GM18861 (cell line): ENCODE measurements around the gene RGS9.
"Not testable (repeated sequence)": the region's sequence is repeated elsewhere in the genome, so short reads cannot be mapped to it uniquely, and the experiment has no call there.

ENCODE experiments used
- ATAC-seq: cut with Tn5 transposase; IDR thresholded peaks from one replicate; pipeline ENCODE4 v1.9.1; 2021; ENCODE audit not compliant: unreplicated experiment

RGS9 gene

DNA sequence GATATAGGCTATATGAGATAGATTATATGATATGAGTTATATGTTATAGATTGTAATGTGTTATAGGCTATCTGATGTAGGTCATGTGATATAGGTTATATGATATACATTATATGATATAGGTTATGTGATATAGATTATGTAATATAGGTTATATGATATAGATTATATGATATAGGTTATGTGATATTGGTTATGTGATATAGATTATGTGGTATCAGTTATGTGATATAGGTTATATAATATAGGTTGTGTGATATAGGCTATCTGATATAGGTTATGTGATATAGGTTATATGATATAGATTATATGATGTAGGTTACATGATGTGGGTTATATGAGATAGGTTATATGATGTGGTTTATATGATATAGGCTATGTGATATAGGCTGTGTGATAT is 68.5 kb downstream of the RGS9 start:
- ATAC-seq: no peak

DNA sequence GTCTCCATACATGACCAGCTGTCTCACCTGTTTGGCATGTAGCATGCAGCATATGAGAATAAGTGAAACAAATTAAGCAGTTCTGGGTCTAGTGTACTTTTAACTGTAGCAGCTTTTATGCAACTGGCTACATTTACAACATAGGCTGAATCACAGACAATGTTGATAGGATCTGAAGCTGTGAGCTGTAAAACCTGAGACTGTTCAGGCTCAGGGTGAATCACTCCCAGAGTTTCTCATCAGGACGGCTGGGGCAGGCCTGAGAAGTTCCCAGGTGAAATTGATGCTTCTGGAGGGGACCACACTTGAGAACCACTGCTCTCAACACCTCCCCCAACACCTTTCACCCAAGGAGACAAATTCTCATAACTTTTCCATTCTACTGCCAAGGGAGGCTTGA is 70.3 kb downstream of the RGS9 start:
- not testable (repeated sequence) for ATAC-seq

DNA sequence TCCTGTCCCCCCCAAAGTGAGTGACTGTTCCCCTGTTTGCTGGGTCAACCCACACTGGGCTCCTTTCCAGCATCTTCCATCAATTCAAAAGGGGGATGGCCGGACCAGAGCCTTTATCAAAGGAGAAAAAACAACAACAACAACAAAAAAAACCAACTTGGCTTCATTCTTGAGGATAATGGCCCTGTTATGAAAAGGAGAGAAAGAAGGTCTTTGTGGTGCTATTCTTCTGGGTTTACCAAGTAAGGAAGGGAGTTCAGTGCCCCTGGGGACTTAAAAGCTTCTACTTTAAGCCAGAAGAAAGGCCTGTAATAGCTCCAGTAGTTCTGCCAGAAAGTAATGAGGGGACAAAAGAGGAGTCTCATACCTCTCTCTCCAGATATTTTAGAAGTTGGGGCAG is 71.5 kb downstream of the RGS9 start:
- ATAC-seq: no peak

DNA sequence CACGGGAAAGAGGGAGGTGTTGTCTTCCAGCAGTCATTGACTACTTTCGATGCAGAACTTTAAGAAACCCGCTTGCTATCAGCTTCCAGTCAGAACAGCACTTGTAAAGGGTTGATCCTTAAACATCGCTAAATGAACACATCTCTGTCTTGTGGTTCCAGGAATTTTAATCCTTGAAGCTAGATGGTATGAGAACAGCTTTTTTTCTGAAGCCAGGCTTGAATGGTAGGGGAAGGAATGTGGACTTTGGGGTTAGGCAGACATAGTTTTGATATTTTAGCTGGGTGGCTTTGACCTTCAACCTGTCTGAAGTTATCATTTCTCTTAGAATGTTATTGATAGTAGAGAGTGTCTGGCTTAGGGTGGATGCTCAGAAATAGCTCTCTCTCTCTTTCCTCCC is 81.1 kb downstream of the RGS9 start:
- ATAC-seq: no peak

DNA sequence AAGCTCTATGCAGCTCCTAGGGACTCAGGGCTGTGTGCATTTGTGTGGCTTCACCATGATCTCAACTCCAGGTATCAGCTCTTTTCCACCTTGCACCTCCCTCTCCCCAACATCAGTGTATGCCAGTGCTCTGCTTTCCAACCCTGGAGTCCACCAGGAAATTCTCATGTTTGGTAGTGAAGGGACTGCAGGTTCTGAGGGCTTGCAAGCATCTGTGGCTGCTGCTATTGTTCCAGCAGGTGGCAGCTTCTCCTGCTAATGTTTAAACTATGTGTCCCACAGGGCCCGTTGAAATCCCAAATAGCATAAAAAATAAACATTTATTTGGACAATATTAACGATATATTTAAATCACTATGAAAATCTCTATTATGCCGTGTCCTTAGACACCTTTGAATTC is 82.0 kb downstream of the RGS9 start:
- no peak for ATAC-seq

DNA sequence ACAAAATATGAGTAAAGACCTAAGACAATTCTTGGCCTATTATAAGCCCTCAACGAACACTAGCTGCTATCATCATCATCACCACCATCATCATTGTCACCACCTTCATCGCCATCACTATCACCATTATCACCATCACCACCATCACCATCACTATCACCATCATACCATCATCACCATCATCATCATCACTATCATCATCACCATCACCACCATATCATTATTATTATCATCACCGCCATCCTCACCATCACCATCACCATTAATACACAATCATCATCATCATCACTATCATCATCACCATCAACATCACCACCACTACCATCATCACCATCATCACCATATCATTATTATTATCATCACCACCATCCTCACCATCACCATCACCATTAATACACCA is 82.5 kb downstream of the RGS9 start:
- ATAC-seq: no peak

DNA sequence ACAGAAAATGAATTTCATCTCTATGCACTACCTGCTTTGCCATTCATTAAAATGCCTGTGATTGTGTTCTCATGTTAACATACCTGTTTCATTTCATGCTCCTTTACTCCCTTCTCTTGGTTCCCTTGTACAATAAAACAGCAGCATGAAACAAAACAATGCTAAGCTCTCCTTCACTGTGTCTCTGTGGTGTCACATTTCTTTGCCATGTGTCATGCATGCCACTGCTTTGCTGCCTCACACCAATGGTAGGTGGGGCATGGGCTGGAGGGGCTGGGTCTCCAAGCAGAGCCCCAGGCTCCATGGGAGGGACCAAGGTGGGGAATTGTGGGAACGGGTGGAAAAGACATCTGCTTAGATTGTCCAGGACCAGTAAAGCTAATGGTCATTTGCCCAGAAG is 83.6 kb downstream of the RGS9 start:
- ATAC-seq: no peak

DNA sequence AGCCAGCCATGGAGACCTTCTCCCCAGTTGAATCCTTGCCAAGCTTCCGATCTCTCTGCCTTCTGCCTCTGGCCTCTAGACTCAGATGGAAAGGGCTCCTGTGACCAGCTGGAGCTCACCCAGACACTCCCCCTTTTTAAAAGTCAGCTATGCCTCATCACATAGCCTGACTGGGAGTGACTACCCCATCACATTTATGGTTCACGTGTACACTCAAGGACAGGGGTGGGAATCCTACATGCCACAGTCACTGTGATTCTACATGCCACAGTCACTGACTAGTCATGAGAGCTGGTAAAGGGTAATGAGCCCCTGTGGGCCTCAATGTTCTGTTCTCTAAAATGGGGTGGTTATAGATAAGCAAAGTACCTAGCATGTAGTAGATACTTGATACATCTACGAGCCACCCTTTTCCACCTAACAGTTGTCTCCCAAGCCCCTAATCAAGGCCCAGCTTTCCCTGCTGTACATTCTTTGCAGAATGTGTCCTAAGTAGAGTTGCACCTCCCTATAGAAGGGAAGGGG is 85.1 kb downstream of the RGS9 start:
- no peak for ATAC-seq

DNA sequence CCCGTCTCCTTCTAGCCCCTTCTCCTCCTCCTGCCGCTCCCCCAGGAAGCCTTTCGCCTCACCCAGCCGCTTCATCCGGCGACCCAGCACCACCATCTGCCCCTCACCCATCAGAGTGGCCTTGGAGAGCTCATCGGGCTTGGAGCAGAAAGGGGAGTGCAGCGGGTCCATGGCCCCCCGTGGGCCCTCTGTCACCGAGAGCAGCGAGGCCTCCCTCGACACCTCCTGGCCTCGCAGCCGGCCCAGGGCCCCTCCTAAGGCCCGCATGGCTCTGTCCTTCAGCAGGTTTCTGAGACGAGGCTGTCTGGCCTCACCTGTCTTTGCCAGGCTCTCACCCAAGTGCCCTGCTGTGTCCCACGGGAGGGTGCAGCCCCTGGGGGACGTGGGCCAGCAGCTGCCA is 87.9 kb downstream of the RGS9 start:
- no peak for ATAC-seq

DNA sequence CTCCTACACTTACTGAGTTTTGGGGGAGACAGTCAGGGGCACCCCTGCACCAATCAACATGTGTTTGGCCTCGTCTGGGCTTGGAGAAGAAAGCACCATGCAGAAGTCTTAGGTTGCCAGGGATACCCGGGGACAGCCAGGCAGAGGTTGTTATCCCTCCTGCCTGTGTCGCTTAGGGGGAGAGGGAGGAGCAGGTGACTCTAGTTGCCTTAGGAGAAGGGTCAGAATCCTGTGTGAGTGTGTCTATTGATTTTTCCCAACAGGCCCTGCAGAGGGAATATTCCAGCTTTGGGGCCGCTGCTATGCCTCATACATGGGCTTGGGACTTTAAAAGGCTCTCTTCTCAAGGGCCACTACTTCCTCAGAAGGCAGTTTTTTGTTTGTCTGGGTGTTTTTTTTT is 89.1 kb downstream of the RGS9 start:
- ATAC-seq: no peak

DNA sequence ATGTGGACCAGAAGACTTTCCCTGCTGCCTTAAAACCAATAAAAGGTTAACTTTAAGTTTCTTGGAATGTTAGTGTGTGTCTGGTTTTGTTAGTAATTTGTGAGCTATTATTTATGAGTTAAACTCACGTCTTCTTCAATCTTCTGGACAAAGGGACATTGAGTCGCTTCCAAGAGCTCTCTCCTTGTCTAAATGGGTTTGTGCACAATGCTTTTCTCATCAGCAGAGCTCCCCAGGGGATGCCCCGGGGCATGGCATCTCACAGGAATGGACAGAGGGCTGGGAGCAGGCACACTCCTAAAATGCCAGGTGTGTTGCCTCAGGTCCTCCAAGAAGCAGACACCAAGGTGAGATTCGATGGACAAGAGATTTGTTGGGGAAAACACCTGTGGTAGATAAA is 90.5 kb downstream of the RGS9 start:
- ATAC-seq: no peak

DNA sequence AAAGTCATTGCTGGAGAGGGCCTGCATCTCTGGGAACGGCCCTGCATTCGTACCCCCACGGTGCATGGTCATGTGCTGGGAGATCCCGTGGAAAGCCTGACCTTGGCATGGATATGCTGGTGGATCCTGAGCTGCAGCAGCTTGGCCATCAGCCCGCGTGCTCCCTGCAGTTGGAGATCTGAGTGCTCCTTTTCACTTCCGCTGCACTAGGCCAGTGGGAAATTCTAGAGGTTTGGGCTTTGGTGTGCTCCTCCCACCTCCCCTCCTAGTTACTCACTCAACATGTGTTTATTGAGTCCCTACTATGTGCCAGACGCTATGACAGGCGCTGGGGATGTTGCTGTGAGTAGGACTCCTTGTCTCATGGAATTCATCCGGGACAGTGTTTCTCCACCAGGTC is 91.1 kb downstream of the RGS9 start:
- no peak for ATAC-seq

DNA sequence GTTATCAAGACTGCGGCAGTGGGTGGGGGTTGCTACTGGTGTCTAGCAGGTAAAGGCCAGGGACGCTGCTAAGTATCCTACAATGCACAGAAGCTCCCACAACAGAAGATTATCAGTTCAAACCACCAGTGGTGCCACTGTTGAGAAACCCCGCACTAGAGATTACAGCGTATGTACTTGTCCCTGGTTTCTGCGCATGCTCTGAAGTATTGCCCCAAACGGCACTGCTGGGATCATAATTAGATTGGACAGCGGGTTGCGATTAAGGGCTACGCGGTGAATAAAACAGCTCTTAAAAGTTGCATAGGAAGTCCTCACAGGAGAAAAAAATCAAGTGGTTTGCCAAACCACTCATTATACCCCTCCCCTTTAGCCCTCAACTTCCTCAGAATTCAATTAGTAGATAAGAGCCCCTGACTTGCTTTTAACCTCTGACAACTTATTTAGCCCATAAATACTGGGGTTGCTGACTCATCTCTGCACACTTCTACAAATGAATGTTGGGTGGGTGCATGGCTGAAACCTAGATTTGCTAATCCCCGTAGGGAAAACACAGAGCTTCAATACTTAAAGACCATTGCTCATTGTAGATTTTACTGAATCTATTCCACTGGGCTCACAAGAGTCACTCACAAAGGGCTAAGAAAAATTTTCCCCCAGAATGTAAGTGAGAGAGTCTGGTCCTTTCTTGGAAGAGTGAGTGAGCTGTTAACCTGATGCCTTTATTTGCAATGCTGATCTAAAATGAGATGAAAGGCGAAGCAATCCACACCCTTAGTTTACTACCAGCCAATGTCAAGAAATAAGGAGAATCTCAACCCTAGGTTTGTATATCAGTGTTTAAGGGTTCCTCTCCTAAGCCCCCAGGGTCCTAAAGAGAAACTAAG is 91.8 kb downstream of the RGS9 start:
- ATAC-seq: peak; percentile 66

DNA sequence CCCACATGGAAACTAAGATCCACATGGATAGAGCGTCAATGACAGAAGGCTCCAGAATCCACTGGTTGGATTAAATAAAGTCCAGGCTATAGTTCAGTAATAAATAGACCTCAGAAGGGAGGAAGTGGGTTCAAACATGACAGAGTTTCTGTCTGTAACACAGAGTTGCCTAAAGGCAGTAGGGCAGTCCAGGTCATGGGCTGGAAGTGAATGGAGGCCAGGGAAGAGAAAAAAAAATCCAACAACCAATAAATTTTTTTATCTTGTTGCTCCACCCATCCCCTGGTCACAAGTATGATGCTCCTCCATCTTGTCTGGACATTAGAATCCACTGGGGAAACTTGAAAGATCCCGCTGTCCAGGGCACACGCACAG is 92.4 kb downstream of the RGS9 start:
- ATAC-seq: no peak

DNA sequence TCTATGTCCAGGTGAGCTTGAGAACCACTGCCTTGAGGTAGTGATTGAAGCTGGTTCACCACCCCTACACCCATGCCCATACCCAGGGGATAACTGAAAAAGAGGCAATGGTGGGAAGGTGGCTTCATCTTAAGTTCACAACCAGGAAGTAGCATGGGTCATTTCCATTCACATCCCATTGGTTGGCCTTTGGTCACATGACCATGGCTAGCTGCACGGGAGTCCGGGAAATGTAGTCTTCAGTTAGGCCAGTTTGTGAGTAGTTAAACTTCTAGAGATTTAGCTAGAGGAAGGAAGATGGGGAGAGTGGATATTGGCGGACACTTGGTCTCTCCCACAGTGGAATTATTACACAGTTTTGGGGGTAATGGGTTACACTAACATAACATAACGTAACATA is 92.9 kb downstream of the RGS9 start:
- no peak for ATAC-seq

DNA sequence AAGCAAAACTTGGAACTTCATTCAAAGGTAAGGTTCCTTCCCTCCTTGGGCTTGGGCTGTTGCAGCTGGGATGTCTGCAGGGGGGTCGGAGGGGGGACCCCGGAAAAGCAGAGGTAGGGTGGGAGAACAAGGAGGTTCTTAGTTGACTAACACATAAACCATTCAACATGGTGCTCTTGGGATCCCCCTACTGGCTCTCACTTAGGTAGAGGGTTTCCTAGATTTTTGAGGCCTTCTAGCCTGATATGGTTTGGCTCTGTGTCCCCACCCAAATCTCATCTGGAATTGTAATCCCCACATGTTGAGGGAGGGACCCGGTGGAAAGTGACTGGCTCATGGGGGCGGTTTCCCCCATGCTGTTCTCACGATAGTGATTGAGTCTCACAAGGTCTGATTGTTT is 93.9 kb downstream of the RGS9 start:
- no peak for ATAC-seq

DNA sequence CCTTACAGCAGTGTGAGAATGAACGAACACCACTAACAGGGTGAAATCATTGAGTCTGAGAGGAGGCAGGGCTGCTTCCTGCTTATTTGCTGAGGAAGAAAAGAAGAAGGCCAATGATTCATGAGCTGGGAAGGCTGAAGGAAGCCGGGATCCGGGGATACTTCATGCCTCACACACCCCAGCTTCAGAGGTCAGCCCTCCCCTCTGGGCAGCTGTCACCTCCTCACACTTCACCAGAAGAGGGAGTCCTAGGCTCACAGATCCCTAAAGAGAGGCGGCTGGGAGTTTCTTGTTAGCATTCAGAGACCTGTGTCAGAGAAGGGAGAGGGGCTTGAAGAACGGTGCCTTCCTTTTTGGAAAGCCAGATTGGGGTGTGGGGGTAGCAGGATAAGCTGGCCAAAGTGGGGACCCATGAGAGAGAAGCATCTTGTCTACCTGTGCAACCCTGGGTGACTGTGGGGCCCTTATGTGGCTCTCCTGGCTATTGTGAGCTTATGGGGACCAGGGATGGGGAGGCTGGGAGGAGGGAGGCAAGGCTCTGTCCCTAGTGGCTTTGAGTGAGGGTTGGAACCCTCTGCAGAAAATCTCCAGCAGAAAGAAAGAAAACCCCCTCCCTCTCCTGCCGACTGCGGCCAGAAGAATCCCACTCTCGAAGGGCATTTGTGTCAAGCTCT is 94.6 kb downstream of the RGS9 start:
- no peak for ATAC-seq

DNA sequence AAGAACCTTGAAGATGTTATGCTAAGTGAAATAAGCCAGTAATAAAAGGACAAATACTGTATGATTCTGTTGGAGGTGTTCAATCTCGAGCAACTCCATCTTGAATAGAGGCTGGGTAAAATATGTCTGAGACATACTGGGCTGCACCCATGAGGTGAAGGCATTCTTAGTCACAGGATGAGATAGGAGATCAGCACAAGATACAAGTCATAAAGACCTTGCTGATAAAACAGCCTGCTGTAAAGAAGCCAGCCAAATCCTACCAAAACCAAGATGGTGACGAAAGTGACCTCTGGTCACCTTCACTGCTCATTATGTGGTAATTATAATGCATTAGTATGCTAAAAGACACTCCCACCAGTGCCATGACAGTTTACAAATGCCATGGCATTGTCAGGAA is 98.1 kb downstream of the RGS9 start:
- ATAC-seq: no peak

DNA sequence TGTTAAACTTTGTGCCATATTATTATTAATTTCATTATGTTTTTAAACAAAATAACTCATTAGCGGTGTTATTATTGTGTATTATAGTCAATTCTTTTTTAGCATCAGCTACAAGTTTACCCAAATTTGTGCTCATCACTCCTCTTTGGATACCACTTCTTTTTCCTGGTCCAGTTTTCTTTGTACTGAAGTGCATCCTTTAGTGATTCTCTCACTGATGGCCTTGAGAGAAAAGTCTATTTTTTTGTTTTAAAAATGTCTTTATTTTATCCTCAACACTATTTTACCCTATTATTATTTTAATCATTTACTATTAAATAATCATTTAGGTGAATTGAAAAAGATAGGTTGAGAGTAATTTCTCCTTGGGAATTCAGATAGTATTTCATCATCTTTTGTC is 99.2 kb downstream of the RGS9 start:
- ATAC-seq: no peak

DNA sequence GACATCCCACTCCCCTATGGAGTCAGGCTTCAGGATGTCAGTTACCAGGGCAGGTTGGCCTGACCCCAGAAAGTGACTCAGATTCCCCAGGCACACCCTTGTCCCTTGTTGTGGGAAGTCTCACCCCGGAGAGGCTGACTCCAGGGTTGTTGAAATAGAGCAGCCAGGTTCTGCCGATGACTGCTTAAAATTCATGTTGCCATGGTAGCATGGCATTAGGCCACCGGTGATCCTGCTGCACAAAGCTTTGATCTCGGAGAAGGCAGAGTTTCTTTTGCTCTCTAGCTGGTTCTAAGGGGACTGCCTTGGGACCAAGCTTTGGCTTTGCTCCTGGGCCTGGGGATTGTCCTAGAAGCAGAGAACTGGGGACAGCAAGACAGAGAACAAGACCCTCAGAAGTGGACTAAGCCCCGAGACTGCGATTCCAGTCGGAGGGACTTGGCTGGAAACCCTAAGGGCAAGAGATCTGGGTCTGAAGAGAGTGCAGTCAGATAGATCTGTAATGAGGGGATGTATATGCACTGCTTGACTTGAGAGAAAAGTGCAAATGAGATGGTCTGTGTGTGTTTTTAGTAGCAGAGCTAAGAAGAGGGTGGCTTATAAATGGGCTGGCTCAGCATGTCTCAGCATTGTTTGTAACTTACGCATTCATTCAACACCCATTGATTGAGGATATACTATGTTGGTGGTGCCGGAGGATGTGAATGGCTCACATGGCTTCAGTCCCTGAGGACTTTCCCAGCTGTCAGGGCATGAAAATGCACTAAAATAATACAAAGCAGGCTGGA is 106.9 kb downstream of the RGS9 start:
- no peak for ATAC-seq

DNA sequence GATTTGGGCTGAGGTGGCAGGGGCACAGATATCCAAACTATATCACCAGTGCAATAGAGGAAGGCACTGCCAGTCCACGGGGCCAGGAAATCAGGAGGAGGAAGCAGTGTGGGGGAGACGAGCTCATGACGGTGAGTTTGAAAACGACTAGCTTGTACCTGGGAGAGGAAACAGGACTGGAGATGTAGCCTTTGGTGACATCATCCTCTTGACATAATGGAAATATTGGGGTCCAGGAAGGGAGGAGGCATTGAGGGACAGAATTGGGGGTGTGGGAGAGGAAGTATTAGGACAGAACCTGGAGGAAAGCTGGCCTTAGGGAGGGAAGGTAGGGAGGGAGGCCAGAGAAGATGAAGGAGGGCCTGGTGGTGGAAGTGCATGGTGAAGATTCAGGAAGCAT is 109.1 kb downstream of the RGS9 start:
- ATAC-seq: no peak

DNA sequence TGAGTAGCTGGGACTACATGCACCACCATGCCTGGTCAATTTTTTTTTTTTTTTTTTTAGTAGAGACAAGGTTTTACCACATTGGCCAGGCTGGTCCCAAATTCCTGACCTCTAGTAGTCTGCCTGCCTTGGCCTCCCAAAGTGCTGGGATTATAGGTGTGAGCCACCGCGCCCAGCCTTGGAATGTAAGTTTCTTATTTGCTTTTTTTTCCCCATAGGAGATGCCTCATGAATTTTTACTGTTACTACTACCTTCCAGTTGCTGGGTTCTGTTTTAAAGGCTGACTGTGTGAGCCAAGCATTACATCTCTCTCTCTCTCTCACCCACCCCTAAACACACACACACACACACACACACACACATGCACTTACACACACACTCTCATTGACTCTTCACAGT is 112.6 kb downstream of the RGS9 start:
- ATAC-seq: no peak
